Mucosa of gallbladder (tissue), 1 donor: ENCODE results near the gene RXYLT1. TPM values are rescaled to one million over a fixed set of nuclear protein-coding genes. Genes with fewer than 3 reads are reported as not detected.
"Not testable (repeated sequence)": the region's sequence is repeated elsewhere in the genome, so short reads cannot be mapped to it uniquely, and the experiment has no call there.

Experiments
- DNase-seq: peaks from one replicate; pipeline ENCODE4 v3.0.0-alpha.2; 2020; ENCODE audit warnings: low spot score
- total RNA-seq: library from RNA; stranded (reverse); gene quantifications from one replicate; pipeline ENCODE4 v1.2.1, GENCODE V29; 2021
- donor health status: DM: no; HTN: no; CAD: no.

The RXYLT1 gene
- total RNA-seq: 13.6 TPM

GRCh38 chr12:63779498-63780481 lies at the start of gene RXYLT1:
Gene RXYLT1, plus strand, starts transcription at chr12:63779909. Its CDS starts 52 bp downstream, at chr12:63779961.
- peak; percentile 85 for DNase-seq

- DNase-seq: not testable (repeated sequence)
Observed at GRCh38 chr12:63732779-63733178, 46.9 kb upstream of the RXYLT1 start.

- not testable (repeated sequence) for DNase-seq
Observed at GRCh38 chr12:63733585-63733984, 46.1 kb upstream of the RXYLT1 start.

GRCh38 chr12:63740551-63740950 lies 39.2 kb upstream of the RXYLT1 start:
- not testable (repeated sequence) for DNase-seq

- not testable (repeated sequence) for DNase-seq
Observed at GRCh38 chr12:63741431-63741830, 38.3 kb upstream of the RXYLT1 start.

- DNase-seq: not testable (repeated sequence)
Observed at GRCh38 chr12:63744110-63744509, 35.6 kb upstream of the RXYLT1 start.

- not testable (repeated sequence) for DNase-seq
Observed at GRCh38 chr12:63746470-63746869, 33.2 kb upstream of the RXYLT1 start.

GRCh38 chr12:63747136-63747535 lies 32.6 kb upstream of the RXYLT1 start:
- not testable (repeated sequence) for DNase-seq

GRCh38 chr12:63747553-63747952 lies 32.2 kb upstream of the RXYLT1 start:
- no peak for DNase-seq

- DNase-seq: no peak
Observed at GRCh38 chr12:63752283-63752682, 27.4 kb upstream of the RXYLT1 start.

GRCh38 chr12:63752841-63753240 lies 26.9 kb upstream of the RXYLT1 start:
- DNase-seq: no peak

GRCh38 chr12:63753743-63754142 lies 26.0 kb upstream of the RXYLT1 start:
- DNase-seq: no peak

- no peak for DNase-seq
Observed at GRCh38 chr12:63764481-63764880, 15.2 kb upstream of the RXYLT1 start.

GRCh38 chr12:63766498-63766897 lies 13.2 kb upstream of the RXYLT1 start:
- DNase-seq: no peak

- no peak for DNase-seq
Observed at GRCh38 chr12:63770375-63770774, 9.3 kb upstream of the RXYLT1 start.

GRCh38 chr12:63777340-63777739 lies 2.4 kb upstream of the RXYLT1 start:
- DNase-seq: no peak

GRCh38 chr12:63782466-63782865 lies 2.8 kb downstream of the RXYLT1 start:
- no peak for DNase-seq

- DNase-seq: no peak
Observed at GRCh38 chr12:63787306-63787705, 7.6 kb downstream of the RXYLT1 start.

GRCh38 chr12:63790608-63790945 lies 10.9 kb downstream of the RXYLT1 start:
- DNase-seq: no peak

- DNase-seq: no peak
Observed at GRCh38 chr12:63792338-63792737, 12.6 kb downstream of the RXYLT1 start.

- DNase-seq: no peak
Observed at GRCh38 chr12:63795032-63795687, 15.5 kb downstream of the RXYLT1 start.

- no peak for DNase-seq
Observed at GRCh38 chr12:63795944-63796343, 16.2 kb downstream of the RXYLT1 start.
